Colon (tissue), 2 donors: ENCODE data around the gene MBNL1.

Source experiments
- FAIRE-seq: peaks from 2 replicates; lab custom pipeline; 2012; peaks lifted over from hg19 to GRCh38; lab: Jason Lieb, UNC
- donor health status: control.
- donor health status: control.

MBNL1 gene

GRCh38 chr3:152276681-152277080, 8.0 kb downstream of the MBNL1 start:
- FAIRE-seq, result no peak

- no peak for FAIRE-seq
Measured at GRCh38 chr3:152277198-152277597, 8.5 kb downstream of the MBNL1 start.

- no peak for FAIRE-seq
Measured at GRCh38 chr3:152278756-152279427, 10.2 kb downstream of the MBNL1 start.

- FAIRE-seq, result no peak
Measured at GRCh38 chr3:152279479-152279878, 10.8 kb downstream of the MBNL1 start.

GRCh38 chr3:152280539-152280938, 11.8 kb downstream of the MBNL1 start:
- FAIRE-seq, result no peak

- FAIRE-seq, result no peak
Measured at GRCh38 chr3:152281133-152281713, 12.5 kb downstream of the MBNL1 start.

- FAIRE-seq, result no peak
Measured at GRCh38 chr3:152282813-152283212, 14.1 kb downstream of the MBNL1 start.

GRCh38 chr3:152283492-152284381, 15.0 kb downstream of the MBNL1 start:
- no peak for FAIRE-seq

- FAIRE-seq, result no peak
Measured at GRCh38 chr3:152284906-152285305, 16.2 kb downstream of the MBNL1 start.

GRCh38 chr3:152285509-152285908, 16.8 kb downstream of the MBNL1 start:
- no peak for FAIRE-seq

GRCh38 chr3:152287898-152288576, 19.3 kb downstream of the MBNL1 start:
- FAIRE-seq, result no peak

- FAIRE-seq, result no peak
Measured at GRCh38 chr3:152288681-152289080, 20.0 kb downstream of the MBNL1 start.

- FAIRE-seq, result no peak
Measured at GRCh38 chr3:152289708-152290107, 21.0 kb downstream of the MBNL1 start.

GRCh38 chr3:152290374-152290773, 21.6 kb downstream of the MBNL1 start:
- FAIRE-seq, result no peak

- no peak for FAIRE-seq
Measured at GRCh38 chr3:152291238-152291637, 22.5 kb downstream of the MBNL1 start.

- no peak for FAIRE-seq
Measured at GRCh38 chr3:152291649-152292066, 22.9 kb downstream of the MBNL1 start.

GRCh38 chr3:152292366-152292765, 23.6 kb downstream of the MBNL1 start:
- FAIRE-seq, result no peak

- no peak for FAIRE-seq
Measured at GRCh38 chr3:152293347-152294006, 24.7 kb downstream of the MBNL1 start.

- FAIRE-seq, result no peak
Measured at GRCh38 chr3:152295344-152295743, 26.6 kb downstream of the MBNL1 start.

- FAIRE-seq, result no peak
Measured at GRCh38 chr3:152295806-152296205, 27.1 kb downstream of the MBNL1 start.

- FAIRE-seq, result no peak
Measured at GRCh38 chr3:152296382-152296781, 27.7 kb downstream of the MBNL1 start.

GRCh38 chr3:152296971-152297370, 28.2 kb downstream of the MBNL1 start:
- no peak for FAIRE-seq
